Astrocyte of the cerebellum (primary cell): ENCODE data around the gene HDAC8.

ENCODE experiments used
- DNase-seq: peaks from one replicate; pipeline ENCODE4 v3.0.0-alpha.2; 2011; ENCODE audit warnings: low read depth
- H3K4me3 ChIP-seq: 2 replicates; pipeline ENCODE4 v1.5.1; 2011; ENCODE audit warnings: mild to moderate bottlenecking, low read depth, low read length, moderate library complexity
- in situ Hi-C: cut with HindIII; loops from 2 replicates; pipeline ENCODE4 v1.10.0; 2017; ENCODE audit warnings: low sequenced_read_pairs
- TF ChIP-seq, protein P1 (sequence below): IDR thresholded peaks from 2 replicates; pipeline ENCODE4 v1.5.1; 2012; ENCODE audit warnings: low read length, low read depth, moderate library complexity, mild to moderate bottlenecking; ENCODE audit errors: missing control alignments

HDAC8 gene

DNA sequence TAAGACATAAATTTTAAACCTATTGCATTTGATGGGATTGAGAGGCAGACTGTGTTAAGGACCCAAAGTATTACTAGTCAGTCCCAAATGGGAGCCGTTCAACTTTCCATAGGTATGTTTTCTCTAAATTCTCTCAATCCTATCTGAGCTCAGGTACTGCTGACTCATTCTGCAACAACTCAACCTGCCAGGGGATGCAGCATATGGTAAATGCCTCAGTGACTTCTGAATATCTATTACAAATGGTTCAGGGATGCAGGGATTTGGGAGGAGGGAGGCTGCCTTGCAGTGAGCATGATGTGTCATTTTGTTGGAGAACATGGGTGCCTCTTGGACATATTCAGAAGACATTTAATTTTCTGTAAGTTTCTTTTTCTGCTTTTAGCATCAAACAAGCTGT, 97.3 kb downstream of the HDAC8 start:
- TF ChIP-seq, protein P1, sequence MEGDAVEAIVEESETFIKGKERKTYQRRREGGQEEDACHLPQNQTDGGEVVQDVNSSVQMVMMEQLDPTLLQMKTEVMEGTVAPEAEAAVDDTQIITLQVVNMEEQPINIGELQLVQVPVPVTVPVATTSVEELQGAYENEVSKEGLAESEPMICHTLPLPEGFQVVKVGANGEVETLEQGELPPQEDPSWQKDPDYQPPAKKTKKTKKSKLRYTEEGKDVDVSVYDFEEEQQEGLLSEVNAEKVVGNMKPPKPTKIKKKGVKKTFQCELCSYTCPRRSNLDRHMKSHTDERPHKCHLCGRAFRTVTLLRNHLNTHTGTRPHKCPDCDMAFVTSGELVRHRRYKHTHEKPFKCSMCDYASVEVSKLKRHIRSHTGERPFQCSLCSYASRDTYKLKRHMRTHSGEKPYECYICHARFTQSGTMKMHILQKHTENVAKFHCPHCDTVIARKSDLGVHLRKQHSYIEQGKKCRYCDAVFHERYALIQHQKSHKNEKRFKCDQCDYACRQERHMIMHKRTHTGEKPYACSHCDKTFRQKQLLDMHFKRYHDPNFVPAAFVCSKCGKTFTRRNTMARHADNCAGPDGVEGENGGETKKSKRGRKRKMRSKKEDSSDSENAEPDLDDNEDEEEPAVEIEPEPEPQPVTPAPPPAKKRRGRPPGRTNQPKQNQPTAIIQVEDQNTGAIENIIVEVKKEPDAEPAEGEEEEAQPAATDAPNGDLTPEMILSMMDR: no peak
- no peak for DNase-seq
- in situ Hi-C loops: no loop called here

DNA sequence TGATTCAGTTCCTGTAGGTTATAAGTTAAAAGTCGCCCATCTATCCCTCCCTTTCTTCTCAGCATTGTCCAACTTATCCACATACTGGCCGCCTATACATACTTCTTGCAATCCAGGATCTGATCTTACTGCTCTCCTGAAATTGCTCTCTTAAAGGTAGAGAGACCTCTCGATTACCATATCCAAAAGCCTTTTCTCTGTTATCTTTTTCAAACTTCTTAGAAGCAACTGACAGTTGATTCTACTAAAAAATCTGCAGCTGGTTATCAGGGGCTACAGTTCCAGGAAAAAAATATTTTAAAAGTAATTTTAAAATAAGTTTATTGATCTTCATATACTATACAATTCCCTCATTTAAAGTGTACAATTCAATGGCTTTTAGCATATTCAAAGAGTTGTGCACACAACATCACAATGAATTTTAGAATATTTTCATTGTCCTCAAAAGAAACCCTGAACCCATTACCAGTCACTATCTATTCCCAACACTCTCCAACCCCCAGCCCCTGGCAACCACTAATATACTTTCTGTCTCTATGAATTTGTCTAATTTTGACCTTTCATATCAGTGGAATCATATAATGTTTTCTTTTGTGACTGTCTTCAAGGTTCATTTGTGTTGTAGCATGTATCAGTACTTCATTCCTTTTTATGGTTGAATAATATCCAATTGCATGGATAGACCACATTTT, 102.0 kb downstream of the HDAC8 start:
- no peak for DNase-seq
- in situ Hi-C loops: no loop called here
- TF ChIP-seq, protein P1: no peak
- no peak overlapping the region for H3K4me3 ChIP-seq

More for the DNA sequence above, 97.3 kb downstream of the HDAC8 start:
- no peak overlapping the region for H3K4me3 ChIP-seq

DNA sequence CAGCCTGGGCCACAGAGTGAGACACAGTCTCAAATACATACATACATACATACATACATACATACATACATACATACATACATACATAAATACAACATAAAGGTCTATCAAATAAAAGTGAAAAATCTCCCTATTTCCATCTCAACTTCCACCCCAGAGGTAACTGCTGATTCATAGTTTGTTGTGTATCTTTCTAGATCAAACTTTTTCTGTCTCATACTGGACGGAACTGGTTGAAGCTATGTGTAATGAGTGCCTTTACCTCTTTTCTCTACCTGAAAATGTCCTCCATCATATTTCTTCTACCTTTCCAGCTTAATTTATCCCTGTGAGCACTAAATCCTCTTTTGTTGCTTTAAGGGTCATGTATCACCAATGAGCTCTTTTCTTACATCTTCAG, 102.5 kb downstream of the HDAC8 start:
- in situ Hi-C loops: no loop called here
- TF ChIP-seq, protein P1: no peak
- H3K4me3 ChIP-seq: no peak overlapping the region
- no peak for DNase-seq

DNA sequence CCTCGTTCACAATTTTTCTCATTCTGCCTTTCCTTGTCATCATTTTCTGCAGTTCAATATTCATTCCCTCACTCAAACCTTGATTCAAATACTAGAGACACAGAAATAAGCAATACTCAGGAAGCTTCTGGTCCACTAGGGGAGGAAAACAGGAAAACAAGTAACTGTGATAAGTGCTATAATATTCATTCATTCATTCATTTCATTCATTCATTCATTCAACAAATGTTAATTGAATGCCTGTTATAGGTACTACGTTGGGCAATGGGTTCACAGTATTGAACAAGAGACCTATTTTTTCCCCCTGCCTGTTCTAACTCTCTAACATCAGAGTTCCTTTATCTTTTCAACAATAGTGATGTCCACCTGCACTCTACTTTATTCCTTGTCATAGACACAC, 104.0 kb downstream of the HDAC8 start:
- TF ChIP-seq, protein P1: no peak
- in situ Hi-C loops: no loop called here

DNA sequence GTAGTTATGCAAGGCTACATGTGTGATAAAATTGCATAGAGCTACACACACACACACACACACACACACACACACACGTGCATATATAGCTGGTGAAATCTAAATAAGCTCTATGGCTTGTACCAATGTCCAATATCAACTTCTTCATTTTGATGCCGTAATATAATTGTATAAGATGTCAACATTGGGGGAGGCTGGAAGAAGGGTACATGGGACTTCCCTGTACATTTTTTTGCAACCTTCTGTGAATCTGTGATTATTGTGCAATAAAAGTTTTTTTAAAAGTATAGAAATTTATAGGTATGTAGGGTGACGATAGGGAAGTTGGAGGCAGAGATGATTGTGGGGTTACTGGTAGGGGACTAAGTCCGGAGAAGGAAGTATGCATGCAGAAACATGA, 105.5 kb downstream of the HDAC8 start:
- in situ Hi-C loops: no loop called here
- no peak overlapping the region for H3K4me3 ChIP-seq
- no peak for DNase-seq
- TF ChIP-seq, protein P1: no peak

More for the DNA sequence above, 104.0 kb downstream of the HDAC8 start:
- no peak overlapping the region for H3K4me3 ChIP-seq
- no peak for DNase-seq

DNA sequence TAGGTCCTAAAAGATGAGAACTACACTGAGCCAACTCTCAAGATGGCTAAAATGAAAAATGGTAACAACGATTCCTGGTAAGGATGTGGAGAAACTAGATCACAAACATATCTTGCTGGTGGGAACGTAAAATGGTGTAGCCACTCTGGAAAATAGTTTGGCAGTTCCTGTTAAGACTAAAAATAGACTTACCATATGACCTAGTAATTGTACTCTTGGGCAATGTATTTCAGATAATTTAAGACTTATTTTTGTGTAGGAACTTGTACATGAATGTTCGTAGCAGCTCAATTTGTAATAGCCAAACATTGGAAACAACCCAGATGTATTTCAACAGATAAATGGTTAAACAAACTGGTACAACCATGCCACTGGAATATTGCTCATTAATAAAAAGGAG, 106.2 kb downstream of the HDAC8 start:
- DNase-seq: no peak
- TF ChIP-seq, protein P1: no peak
- H3K4me3 ChIP-seq: no peak overlapping the region
- in situ Hi-C loops: no loop called here
